Caco-2 (cell line): Measurements from ENCODE around the gene AOPEP. TPM values are rescaled to one million over a fixed set of nuclear protein-coding genes. Genes with fewer than 3 reads are reported as not detected.

Experiments used
- BruUV-seq: library from RNA; stranded (reverse); fragments of 400-500 nt; replicated peaks from 2 replicates; lab custom pipeline; 2021; lab: Mats Ljungman, UMichigan
- CTCF ChIA-PET: fragments of 300-600 bp; sonication (Branson Sonifier 250); formaldehyde crosslinking; loops from one replicate; lab custom pipeline; 2022; ENCODE audit warnings: antibody characterized with exemption; lab: Charles Lee
- POLR2A ChIA-PET: fragments of 300-600 bp; sonication (Branson Sonifier 250); formaldehyde crosslinking; loops from one replicate; lab custom pipeline; 2022; ENCODE audit warnings: antibody characterized with exemption; lab: Charles Lee
- DNase-seq, 2 experiments: peaks; one replicate each; pipeline versions ENCODE4 v3.0.0 to v3.0.0-alpha.2; 2020 to 2022
- H3K27me3 ChIP-seq: replicated peaks from 2 replicates; pipeline ENCODE4 v1.6.0; 2011; ENCODE audit warnings: low read length; ENCODE audit not compliant: control insufficient read depth, insufficient read depth
- H3K36me3 ChIP-seq: 2 replicates; pipeline ENCODE4 v1.5.1; 2011; ENCODE audit warnings: low read length; ENCODE audit not compliant: control insufficient read depth, insufficient read depth
- H3K4me1 ChIP-seq: fragments of 250-450 bp; sonication (Bioruptor Pico); 2 replicates; pipeline ENCODE4 v1.5.1; 2020; ENCODE audit warnings: mild to moderate bottlenecking
- H3K4me3 ChIP-seq: 2 replicates; pipeline ENCODE4 v1.5.1; 2011; ENCODE audit warnings: low read depth, mild to moderate bottlenecking, control low read depth, low read length
- H3K9me3 ChIP-seq: fragments of 250-450 bp; sonication (Bioruptor Pico); 2 replicates; pipeline ENCODE4 v1.5.1; 2020; ENCODE audit warnings: mild to moderate bottlenecking, moderate library complexity
- H3K27ac Mint-ChIP-seq: one replicate; pipeline ENCODE4 v1.8.0; 2022; ENCODE audit warnings: mixed read lengths; ENCODE audit not compliant: unreplicated experiment
- H3K27me3 Mint-ChIP-seq: one replicate; pipeline ENCODE4 v1.8.0; 2022; ENCODE audit warnings: mixed read lengths; ENCODE audit not compliant: insufficient read depth, unreplicated experiment
- H3K36me3 Mint-ChIP-seq: one replicate; pipeline ENCODE4 v1.8.0; 2022; ENCODE audit warnings: mild to moderate bottlenecking, mixed read lengths; ENCODE audit not compliant: insufficient read depth, unreplicated experiment
- H3K4me1 Mint-ChIP-seq: one replicate; pipeline ENCODE4 v1.8.0; 2022; ENCODE audit warnings: low read depth, mixed read lengths; ENCODE audit not compliant: unreplicated experiment
- H3K4me3 Mint-ChIP-seq: one replicate; pipeline ENCODE4 v1.8.0; 2022; ENCODE audit warnings: mild to moderate bottlenecking, moderate library complexity, mixed read lengths; ENCODE audit not compliant: unreplicated experiment
- H3K9me3 Mint-ChIP-seq: one replicate; pipeline ENCODE4 v1.8.0; 2022; ENCODE audit warnings: mixed read lengths; ENCODE audit not compliant: unreplicated experiment
- intact Hi-C: fragments of 100-400 bp; cut with micrococcal nuclease; formaldehyde crosslinking; loops from one replicate; pipeline ENCODE4 v1.10.0; 2022; ENCODE audit not compliant: unreplicated experiment
- total RNA-seq: library from RNA; stranded (reverse); gene quantifications from 2 replicates; pipeline ENCODE4 v1.2.3, GENCODE V29; 2022
- TF ChIP-seq, protein P1 (sequence below), 2 experiments: fragments of 200-600 bp in 1 of 2; IDR thresholded peaks; 1 replicate in 1 of 2; 2 replicates in 1 of 2; pipeline versions ENCODE4 v1.5.1 to v1.8.0; 2011 to 2022; ENCODE audit warnings: antibody characterized with exemption in 1 of 2, control low read depth in 1 of 2, inconsistent platforms in 1 of 2, low read depth in 1 of 2, low read length in 1 of 2, mild to moderate bottlenecking in 1 of 2, moderate library complexity in 1 of 2; ENCODE audit not compliant: insufficient read depth in 1 of 2, severe bottlenecking in 1 of 2, unreplicated experiment in 1 of 2

AOPEP gene
- total RNA-seq, 1 experiment from 2014 or later, result 63.3 TPM

GRCh38 chr9:94850540-94851434, 124.3 kb downstream of the AOPEP start:
- H3K4me3 Mint-ChIP-seq, result no peak overlapping the region
- H3K36me3 ChIP-seq, result no peaks in the 10 kb centered on the region
- H3K4me1 Mint-ChIP-seq, result peaks cover 22% of the 10 kb centered on the region
- H3K9me3 ChIP-seq, result no peaks in the 10 kb centered on the region
- H3K9me3 Mint-ChIP-seq, result peaks cover 2% of the 10 kb centered on the region
- ChIA-PET POLR2A (no interaction called here), CTCF (interaction anchor here (0.7 kb wide), 1 partner anchor 33 kb away, joined by 3 read pairs; no protein-coding TSS in a partner anchor)
- intact Hi-C loops, result no loop called here
- DNase-seq, result no peak
- H3K27me3 ChIP-seq, result no peaks in the 10 kb centered on the region
- peaks cover 25% of the 10 kb centered on the region for H3K4me1 ChIP-seq
- no peak overlapping the region for H3K27ac Mint-ChIP-seq
- H3K36me3 Mint-ChIP-seq, result peaks cover 6% of the 10 kb centered on the region
- no peak overlapping the region for H3K4me3 ChIP-seq
- H3K27me3 Mint-ChIP-seq, result no peaks in the 10 kb centered on the region
- TF ChIP-seq, protein P1, sequence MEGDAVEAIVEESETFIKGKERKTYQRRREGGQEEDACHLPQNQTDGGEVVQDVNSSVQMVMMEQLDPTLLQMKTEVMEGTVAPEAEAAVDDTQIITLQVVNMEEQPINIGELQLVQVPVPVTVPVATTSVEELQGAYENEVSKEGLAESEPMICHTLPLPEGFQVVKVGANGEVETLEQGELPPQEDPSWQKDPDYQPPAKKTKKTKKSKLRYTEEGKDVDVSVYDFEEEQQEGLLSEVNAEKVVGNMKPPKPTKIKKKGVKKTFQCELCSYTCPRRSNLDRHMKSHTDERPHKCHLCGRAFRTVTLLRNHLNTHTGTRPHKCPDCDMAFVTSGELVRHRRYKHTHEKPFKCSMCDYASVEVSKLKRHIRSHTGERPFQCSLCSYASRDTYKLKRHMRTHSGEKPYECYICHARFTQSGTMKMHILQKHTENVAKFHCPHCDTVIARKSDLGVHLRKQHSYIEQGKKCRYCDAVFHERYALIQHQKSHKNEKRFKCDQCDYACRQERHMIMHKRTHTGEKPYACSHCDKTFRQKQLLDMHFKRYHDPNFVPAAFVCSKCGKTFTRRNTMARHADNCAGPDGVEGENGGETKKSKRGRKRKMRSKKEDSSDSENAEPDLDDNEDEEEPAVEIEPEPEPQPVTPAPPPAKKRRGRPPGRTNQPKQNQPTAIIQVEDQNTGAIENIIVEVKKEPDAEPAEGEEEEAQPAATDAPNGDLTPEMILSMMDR (IDR thresholded peaks at IDR 0.05; ENCODE audit: insufficient read depth in 1 of 2, low read depth in 1 of 2, low read length in 1 of 2, severe bottlenecking in 1 of 2, unreplicated experiment in 1 of 2), result no peak
- BruUV-seq, result no TSS peak

GRCh38 chr9:94851467-94851866, 125.0 kb downstream of the AOPEP start:
- Mint-ChIP-seq H3K27me3 (no peaks in the 10 kb centered on the region), H3K4me3 (no peak overlapping the region), H3K27ac (no peak overlapping the region), H3K4me1 (peaks cover 22% of the 10 kb centered on the region), H3K9me3 (no peaks in the 10 kb centered on the region), H3K36me3 (peaks cover 6% of the 10 kb centered on the region)
- Histone ChIP-seq H3K4me3 (no peak overlapping the region), H3K36me3 (no peaks in the 10 kb centered on the region), H3K4me1 (peaks cover 25% of the 10 kb centered on the region), H3K27me3 (no peaks in the 10 kb centered on the region), H3K9me3 (no peaks in the 10 kb centered on the region)
- intact Hi-C loops, result no loop called here
- TF ChIP-seq, protein P1 (IDR thresholded peaks at IDR 0.05; ENCODE audit: insufficient read depth in 1 of 2, low read depth in 1 of 2, low read length in 1 of 2, severe bottlenecking in 1 of 2, unreplicated experiment in 1 of 2), result no peak
- no peak for DNase-seq
- CTCF ChIA-PET, result no interaction called here
- no TSS peak for BruUV-seq
- POLR2A ChIA-PET, result no interaction called here

DNA sequence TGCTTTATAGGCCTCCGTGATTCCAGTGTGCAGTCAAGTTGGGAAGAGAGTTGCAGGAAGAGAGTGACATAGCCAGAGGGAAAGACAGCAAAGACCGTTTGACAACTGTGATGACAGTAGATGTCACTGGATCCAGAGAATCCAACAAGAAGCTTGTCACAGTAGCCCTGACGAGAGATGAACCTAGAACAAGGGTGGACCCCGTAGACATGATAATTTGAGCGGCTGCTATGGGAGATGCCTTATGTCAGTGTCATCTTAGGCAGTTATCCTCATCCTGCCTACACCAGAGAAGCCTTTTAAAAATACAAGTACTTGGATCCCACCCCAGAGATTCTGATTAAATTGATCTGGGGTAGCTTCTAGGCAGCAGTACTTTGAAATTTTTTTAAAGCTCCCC, 125.4 kb downstream of the AOPEP start:
- Mint-ChIP-seq H3K4me3 (no peak overlapping the region), H3K36me3 (peaks cover 4% of the 10 kb centered on the region), H3K4me1 (peaks cover 19% of the 10 kb centered on the region), H3K9me3 (no peaks in the 10 kb centered on the region), H3K27ac (no peak overlapping the region), H3K27me3 (no peaks in the 10 kb centered on the region)
- no TSS peak for BruUV-seq
- Histone ChIP-seq H3K4me1 (peaks cover 25% of the 10 kb centered on the region), H3K9me3 (no peaks in the 10 kb centered on the region), H3K27me3 (no peaks in the 10 kb centered on the region), H3K36me3 (no peaks in the 10 kb centered on the region), H3K4me3 (no peak overlapping the region)
- ChIA-PET POLR2A (no interaction called here), CTCF (no interaction called here)
- TF ChIP-seq, protein P1 (IDR thresholded peaks at IDR 0.05; ENCODE audit: insufficient read depth in 1 of 2, low read depth in 1 of 2, low read length in 1 of 2, severe bottlenecking in 1 of 2, unreplicated experiment in 1 of 2), result no peak
- no peak for DNase-seq
- intact Hi-C loops, result no loop called here
